HEK293T (cell line): ENCODE data around the gene TTC32.

Experiments
- ARNT ChIP-seq: fragments of 450-650 bp; IDR thresholded peaks from 2 replicates; pipeline ENCODE4 v1.6.1; 2017; ENCODE audit warnings: mild to moderate bottlenecking
- ELF4 ChIP-seq: fragments of 450-650 bp; IDR thresholded peaks from 2 replicates; pipeline ENCODE4 v1.6.1; 2017; ENCODE audit warnings: antibody characterized with exemption
- PKNOX1 ChIP-seq: fragments of 450-650 bp; IDR thresholded peaks from 2 replicates; pipeline ENCODE4 v1.6.1; 2016
- SP1 ChIP-seq: fragments of 450-650 bp; IDR thresholded peaks from 2 replicates; pipeline ENCODE4 v1.6.1; 2017
- SUZ12 ChIP-seq: fragments of 450-650 bp; IDR thresholded peaks from 2 replicates; pipeline ENCODE4 v1.6.1; 2016; ENCODE audit warnings: mild to moderate bottlenecking

GRCh38 chr2:19944205-19944845, 42.5 kb upstream of the TTC32 start:
- TF ChIP-seq ELF4 (no peak), SP1 (no peak), PKNOX1 (no peak), SUZ12 (no peak), ARNT (no peak)
